Neuronal stem cell (in vitro differentiated cells): ENCODE measurements around the gene HKDC1.
"Not testable (repeated sequence)": the region's sequence is repeated elsewhere in the genome, so short reads cannot be mapped to it uniquely, and the experiment has no call there.

ENCODE experiments used
- DNase-seq: peaks from one replicate; pipeline ENCODE4 v3.0.0-alpha.2; 2013; ENCODE audit warnings: low spot score
- H2AFZ ChIP-seq: one replicate; pipeline ENCODE4 v1.6.1; 2013; ENCODE audit warnings: mild to moderate bottlenecking, low read length, inconsistent platforms
- H2AK5ac ChIP-seq: 2 replicates; pipeline ENCODE4 v1.6.1; 2013; ENCODE audit warnings: low read depth, mild to moderate bottlenecking, inconsistent platforms, low read length, moderate library complexity, mixed read lengths
- H2BK120ac ChIP-seq: 2 replicates; pipeline ENCODE4 v1.6.1; 2013; ENCODE audit warnings: low read depth, mild to moderate bottlenecking, inconsistent platforms, low read length, moderate library complexity, mixed read lengths
- H2BK12ac ChIP-seq: one replicate; pipeline ENCODE4 v1.6.1; 2013; ENCODE audit warnings: low read length, inconsistent platforms
- H2BK15ac ChIP-seq: 2 replicates; pipeline ENCODE4 v1.6.1; 2013; ENCODE audit warnings: mild to moderate bottlenecking, low read length, inconsistent platforms, mixed read lengths
- H2BK5ac ChIP-seq: one replicate; pipeline ENCODE4 v1.6.1; 2013; ENCODE audit warnings: inconsistent platforms, mild to moderate bottlenecking, low read length, moderate library complexity
- H3K14ac ChIP-seq: one replicate; pipeline ENCODE4 v1.6.1; 2013; ENCODE audit warnings: low read length, inconsistent platforms
- H3K18ac ChIP-seq: 2 replicates; pipeline ENCODE4 v1.6.1; 2013; ENCODE audit warnings: low read length, inconsistent platforms
- H3K23ac ChIP-seq: 2 replicates; pipeline ENCODE4 v1.6.1; 2013; ENCODE audit warnings: low read depth, mild to moderate bottlenecking, mixed read lengths, low read length, inconsistent platforms; ENCODE audit not compliant: poor library complexity
- H3K27ac ChIP-seq: replicated peaks from 3 replicates; pipeline ENCODE4 v1.5.1; 2013; ENCODE audit warnings: low read length, inconsistent platforms
- H3K27me3 ChIP-seq, 3 experiments: 2 replicates each; pipeline ENCODE4 v1.6.1; 2013; ENCODE audit warnings: low read length in 3 of 3, mild to moderate bottlenecking in 2 of 3, inconsistent platforms in 1 of 3, low read depth in 1 of 3, mixed read lengths in 1 of 3, moderate library complexity in 1 of 3; ENCODE audit not compliant: control insufficient read depth in 3 of 3, insufficient read depth in 3 of 3
- H3K36me3 ChIP-seq, 2 donors: replicated peaks in 1 of 2; 2 replicates each; pipeline ENCODE4 v1.6.1; 2013; ENCODE audit warnings: low read length in 2 of 2; ENCODE audit not compliant: control insufficient read depth in 2 of 2, insufficient read depth in 2 of 2
- H3K4ac ChIP-seq: 2 replicates; pipeline ENCODE4 v1.6.1; 2013; ENCODE audit warnings: inconsistent platforms, mild to moderate bottlenecking, low read length, moderate library complexity
- H3K4me1 ChIP-seq, 2 donors: 1 replicate in 1 of 2; 2 replicates in 1 of 2; pipeline ENCODE4 v1.6.1; 2013; ENCODE audit warnings: low read length in 2 of 2, low read depth in 1 of 2; ENCODE audit not compliant: control insufficient read depth in 2 of 2, insufficient read depth in 1 of 2
- H3K4me2 ChIP-seq: one replicate; pipeline ENCODE4 v1.6.1; 2013; ENCODE audit warnings: mild to moderate bottlenecking, low read length, inconsistent platforms; ENCODE audit not compliant: insufficient read depth, poor library complexity, severe bottlenecking
- H3K4me3 ChIP-seq, 2 donors: 2 replicates each; pipeline ENCODE4 v1.5.1; 2013; ENCODE audit warnings: low read length in 2 of 2, mild to moderate bottlenecking in 2 of 2, inconsistent platforms in 1 of 2, moderate library complexity in 1 of 2
- H3K79me1 ChIP-seq: one replicate; pipeline ENCODE4 v1.6.1; 2013; ENCODE audit warnings: low read depth, mild to moderate bottlenecking, inconsistent platforms, low read length, moderate library complexity
- H3K9ac ChIP-seq: one replicate; pipeline ENCODE4 v1.6.1; 2013; ENCODE audit warnings: mild to moderate bottlenecking, low read depth, low read length, inconsistent platforms; ENCODE audit not compliant: poor library complexity
- H3K9me3 ChIP-seq, 2 donors: replicated peaks in 1 of 2; 2 replicates each; pipeline versions ENCODE3 to v1.6.1; 2013; ENCODE audit warnings: low read length in 2 of 2, mild to moderate bottlenecking in 2 of 2, inconsistent platforms in 1 of 2, low read depth in 1 of 2, mixed read lengths in 1 of 2, moderate library complexity in 1 of 2; ENCODE audit not compliant: control insufficient read depth in 2 of 2, insufficient read depth in 1 of 2
- H4K8ac ChIP-seq: one replicate; pipeline ENCODE4 v1.6.1; 2013; ENCODE audit warnings: low read depth, mild to moderate bottlenecking, inconsistent platforms, low read length, moderate library complexity
- H4K91ac ChIP-seq: one replicate; pipeline ENCODE4 v1.6.1; 2013; ENCODE audit warnings: low read length, low read depth, mild to moderate bottlenecking, inconsistent platforms; ENCODE audit not compliant: poor library complexity
- WGBS, 2 donors: extraction: QIAGEN DNeasy Blood & Tissue Kit; methylation state at CpG; one replicate each; pipeline ENCODE4 v1.1.7; 2013; ENCODE audit warnings: missing lambda C conversion rate in 2 of 2, mixed read lengths in 1 of 2; ENCODE audit not compliant: insufficient read length in 2 of 2, insufficient replicate concordance in 1 of 2; ENCODE audit errors: extremely low coverage in 2 of 2; 5-methylcytosine and 5-hydroxymethylcytosine counted together

Gene HKDC1

GRCh38 chr10:69284402-69284801 lies 64.3 kb downstream of the HKDC1 start:
- not testable (repeated sequence) for H3K23ac ChIP-seq, H4K91ac ChIP-seq, H2AFZ ChIP-seq, H3K18ac ChIP-seq, H4K8ac ChIP-seq, H2BK120ac ChIP-seq, H2BK15ac ChIP-seq, H3K4me3 ChIP-seq, H3K4me2 ChIP-seq, H2BK5ac ChIP-seq, H3K36me3 ChIP-seq, H2AK5ac ChIP-seq, DNase-seq, H3K27ac ChIP-seq, H3K9me3 ChIP-seq, H3K79me1 ChIP-seq, H3K14ac ChIP-seq, H3K4ac ChIP-seq, H3K9ac ChIP-seq, H2BK12ac ChIP-seq
- no CpG with 5 or more reads among the region's 6 CpGs for WGBS, 2 donors
- H3K27me3 ChIP-seq, result peaks cover 0 to 48% (median 0%) of the 10 kb centered on the region in 3 experiments
- H3K4me1 ChIP-seq, result peaks cover 5 to 16% of the 10 kb centered on the region in 2 donors

- H3K18ac ChIP-seq, result no peak overlapping the region
- DNase-seq, result no peak
- no peak overlapping the region for H4K91ac ChIP-seq
- no peaks in the 10 kb centered on the region for H3K36me3 ChIP-seq
- H2BK120ac ChIP-seq, result no peak overlapping the region
- H3K27me3 ChIP-seq, result peaks cover 0 to 48% (median 0%) of the 10 kb centered on the region in 3 experiments
- peaks cover 0 to 10% of the 10 kb centered on the region in 2 donors for H3K9me3 ChIP-seq
- H2BK5ac ChIP-seq, result no peak overlapping the region
- no peak overlapping the region for H2AK5ac ChIP-seq
- no peak overlapping the region for H4K8ac ChIP-seq
- no peak overlapping the region for H3K27ac ChIP-seq
- no peak overlapping the region for H3K4me2 ChIP-seq
- peaks cover 5 to 16% of the 10 kb centered on the region in 2 donors for H3K4me1 ChIP-seq
- no peaks in the 10 kb centered on the region for H3K79me1 ChIP-seq
- H3K4ac ChIP-seq, result no peak overlapping the region
- H3K9ac ChIP-seq, result no peak overlapping the region
- H2AFZ ChIP-seq, result no peak overlapping the region
- H3K23ac ChIP-seq, result no peak overlapping the region
- H2BK12ac ChIP-seq, result no peak overlapping the region
- no peak overlapping the region for H3K4me3 ChIP-seq
- no peak overlapping the region for H3K14ac ChIP-seq
- no CpG with 5 or more reads among the region's 4 CpGs for WGBS, 2 donors
- no peak overlapping the region for H2BK15ac ChIP-seq
These were observed 65.6 kb downstream of the HKDC1 start for GRCh38 chr10:69285699-69286098.

GRCh38 chr10:69287181-69287580 lies 67.0 kb downstream of the HKDC1 start:
- Histone ChIP-seq H2BK5ac (no peak overlapping the region), H3K27me3 (peaks cover 0 to 47% (median 0%) of the 10 kb centered on the region in 3 experiments)
- no CpG with 5 or more reads among the region's 4 CpGs for WGBS, 2 donors

GRCh38 chr10:69290993-69291392 lies 70.9 kb downstream of the HKDC1 start:
- no peak for DNase-seq
- H3K27me3 ChIP-seq, result peaks cover 0 to 66% (median 0%) of the 10 kb centered on the region in 3 experiments
- H3K23ac ChIP-seq, result no peak overlapping the region
- no peaks in the 10 kb centered on the region for H3K79me1 ChIP-seq
- H3K18ac ChIP-seq, result no peak overlapping the region
- H3K36me3 ChIP-seq, result no peaks in the 10 kb centered on the region
- no peak overlapping the region for H2BK15ac ChIP-seq
- H3K4me1 ChIP-seq, result peaks cover 0 to 8% of the 10 kb centered on the region in 2 donors
- WGBS, 2 donors, result no CpG with 5 or more reads among the region's 4 CpGs
- H4K91ac ChIP-seq, result no peak overlapping the region
- no peak overlapping the region for H4K8ac ChIP-seq
- H2AFZ ChIP-seq, result no peak overlapping the region
- H2BK120ac ChIP-seq, result no peak overlapping the region
- H3K4ac ChIP-seq, result no peak overlapping the region
- H3K9ac ChIP-seq, result no peak overlapping the region
- H2BK12ac ChIP-seq, result no peak overlapping the region
- no peak overlapping the region for H3K14ac ChIP-seq
- no peak overlapping the region for H3K4me2 ChIP-seq
- no peak overlapping the region for H2BK5ac ChIP-seq
- H3K9me3 ChIP-seq, result no peaks in the 10 kb centered on the region
- H3K4me3 ChIP-seq, result no peak overlapping the region
- H2AK5ac ChIP-seq, result no peak overlapping the region
- H3K27ac ChIP-seq, result no peak overlapping the region

More at GRCh38 chr10:69287181-69287580, 67.0 kb downstream of the HKDC1 start:
- Histone ChIP-seq H3K9ac (no peak overlapping the region), H2BK120ac (no peak overlapping the region), H2AK5ac (no peak overlapping the region), H3K4me3 (no peak overlapping the region), H3K79me1 (no peaks in the 10 kb centered on the region), H3K36me3 (no peaks in the 10 kb centered on the region), H3K4ac (no peak overlapping the region), H3K14ac (no peak overlapping the region), H4K91ac (no peak overlapping the region), H2AFZ (no peak overlapping the region), H3K4me2 (no peak overlapping the region), H3K27ac (no peak overlapping the region), H2BK15ac (no peak overlapping the region), H3K18ac (no peak overlapping the region), H4K8ac (no peak overlapping the region), H3K9me3 (no peaks in the 10 kb centered on the region), H2BK12ac (no peak overlapping the region), H3K23ac (no peak overlapping the region), H3K4me1 (peaks cover 5 to 16% of the 10 kb centered on the region in 2 donors)
- DNase-seq, result no peak
